Cardiac muscle cell (in vitro differentiated cells and primary cell): ENCODE data around the gene PSMG4. TPM values are rescaled to one million over a fixed set of nuclear protein-coding genes. Genes with fewer than 3 reads are reported as not detected.

Experiments
- DNase-seq, 2 donors: peaks; one replicate each; pipeline versions ENCODE4 v3.0.0 to v3.0.0-alpha.2; 2010 to 2017; ENCODE audit warnings: low read depth in 1 of 2, low spot score in 1 of 2
- H3K27ac ChIP-seq: fragments of 200-600 bp; sonication (generic); 2 replicates; pipeline ENCODE4 v1.5.1; 2016
- H3K27me3 ChIP-seq: fragments of 200-600 bp; sonication (generic); 2 replicates; pipeline ENCODE4 v1.6.0; 2016; ENCODE audit warnings: control low read depth
- H3K36me3 ChIP-seq: fragments of 200-600 bp; sonication (generic); 2 replicates; pipeline ENCODE4 v1.5.1; 2016; ENCODE audit warnings: control low read depth
- H3K4me1 ChIP-seq: fragments of 200-600 bp; sonication (generic); 2 replicates; pipeline ENCODE4 v1.8.1; 2017; ENCODE audit warnings: low read depth, mild to moderate bottlenecking, mixed run types
- H3K4me3 ChIP-seq: fragments of 200-600 bp; sonication (generic); 2 replicates; pipeline ENCODE4 v1.5.1; 2016; ENCODE audit warnings: mild to moderate bottlenecking
- H3K9me3 ChIP-seq: fragments of 200-600 bp; sonication (generic); 2 replicates; pipeline ENCODE4 v1.5.1; 2017; ENCODE audit warnings: low read depth, mild to moderate bottlenecking, control low read depth
- CTCF ChIP-seq: IDR thresholded peaks from 2 replicates; pipeline ENCODE4 v1.5.1; 2012; ENCODE audit warnings: low read depth, mild to moderate bottlenecking, low read length
- polyA plus RNA-seq: library from polyadenylated mRNA; unstranded; fragments of >200 nt; fragmentation: Nextera tagmentation; extraction: Ambion mirVana; gene quantifications from 2 replicates; pipeline ENCODE4 v1.2.1, GENCODE V29; 2016
- total RNA-seq: library from RNA; depleted of rRNA; stranded (reverse); fragments of >200 nt; gene quantifications from 2 replicates; pipeline ENCODE4 v1.2.3, GENCODE V29; 2016

PSMG4 gene
- total and polyA plus RNA-seq, 2 experiments from 2014 or later: 22.2 to 44.0 TPM

GRCh38 chr6:3305831-3306230 lies 47.1 kb downstream of the PSMG4 start:
- Histone ChIP-seq H3K4me1 (no peaks in the 10 kb centered on the region), H3K27me3 (no peaks in the 10 kb centered on the region), H3K4me3 (no peak overlapping the region), H3K27ac (no peak overlapping the region), H3K36me3 (no peaks in the 10 kb centered on the region), H3K9me3 (no peaks in the 10 kb centered on the region)
- no peak for TF ChIP-seq CTCF
- no peak for DNase-seq

GRCh38 chr6:3306848-3307247 lies 48.1 kb downstream of the PSMG4 start:
- no peaks in the 10 kb centered on the region for H3K27me3 ChIP-seq
- H3K4me1 ChIP-seq: no peaks in the 10 kb centered on the region
- H3K27ac ChIP-seq: no peak overlapping the region
- H3K4me3 ChIP-seq: no peak overlapping the region
- no peaks in the 10 kb centered on the region for H3K9me3 ChIP-seq
- TF ChIP-seq CTCF: no peak
- DNase-seq: no peak
- H3K36me3 ChIP-seq: no peaks in the 10 kb centered on the region

- Histone ChIP-seq H3K27ac (no peak overlapping the region), H3K36me3 (no peaks in the 10 kb centered on the region), H3K4me3 (no peak overlapping the region), H3K4me1 (no peaks in the 10 kb centered on the region), H3K27me3 (no peaks in the 10 kb centered on the region), H3K9me3 (no peaks in the 10 kb centered on the region)
- no peak for DNase-seq
- TF ChIP-seq CTCF: no peak
Observed at GRCh38 chr6:3307436-3307835, 48.7 kb downstream of the PSMG4 start.

- DNase-seq: no peak
- Histone ChIP-seq H3K27ac (no peak overlapping the region), H3K4me3 (no peak overlapping the region), H3K4me1 (no peaks in the 10 kb centered on the region), H3K27me3 (no peaks in the 10 kb centered on the region), H3K36me3 (no peaks in the 10 kb centered on the region), H3K9me3 (no peaks in the 10 kb centered on the region)
- no peak for TF ChIP-seq CTCF
Observed at GRCh38 chr6:3308106-3308505, 49.4 kb downstream of the PSMG4 start.

- Histone ChIP-seq H3K27me3 (no peaks in the 10 kb centered on the region), H3K4me1 (no peaks in the 10 kb centered on the region), H3K9me3 (no peaks in the 10 kb centered on the region), H3K27ac (no peak overlapping the region), H3K36me3 (no peaks in the 10 kb centered on the region), H3K4me3 (no peak overlapping the region)
- no peak for TF ChIP-seq CTCF
- no peak for DNase-seq
Observed at GRCh38 chr6:3309391-3310050, 50.8 kb downstream of the PSMG4 start.
